ENCODE measurements around the gene GABARAP.

The GABARAP gene

DNA sequence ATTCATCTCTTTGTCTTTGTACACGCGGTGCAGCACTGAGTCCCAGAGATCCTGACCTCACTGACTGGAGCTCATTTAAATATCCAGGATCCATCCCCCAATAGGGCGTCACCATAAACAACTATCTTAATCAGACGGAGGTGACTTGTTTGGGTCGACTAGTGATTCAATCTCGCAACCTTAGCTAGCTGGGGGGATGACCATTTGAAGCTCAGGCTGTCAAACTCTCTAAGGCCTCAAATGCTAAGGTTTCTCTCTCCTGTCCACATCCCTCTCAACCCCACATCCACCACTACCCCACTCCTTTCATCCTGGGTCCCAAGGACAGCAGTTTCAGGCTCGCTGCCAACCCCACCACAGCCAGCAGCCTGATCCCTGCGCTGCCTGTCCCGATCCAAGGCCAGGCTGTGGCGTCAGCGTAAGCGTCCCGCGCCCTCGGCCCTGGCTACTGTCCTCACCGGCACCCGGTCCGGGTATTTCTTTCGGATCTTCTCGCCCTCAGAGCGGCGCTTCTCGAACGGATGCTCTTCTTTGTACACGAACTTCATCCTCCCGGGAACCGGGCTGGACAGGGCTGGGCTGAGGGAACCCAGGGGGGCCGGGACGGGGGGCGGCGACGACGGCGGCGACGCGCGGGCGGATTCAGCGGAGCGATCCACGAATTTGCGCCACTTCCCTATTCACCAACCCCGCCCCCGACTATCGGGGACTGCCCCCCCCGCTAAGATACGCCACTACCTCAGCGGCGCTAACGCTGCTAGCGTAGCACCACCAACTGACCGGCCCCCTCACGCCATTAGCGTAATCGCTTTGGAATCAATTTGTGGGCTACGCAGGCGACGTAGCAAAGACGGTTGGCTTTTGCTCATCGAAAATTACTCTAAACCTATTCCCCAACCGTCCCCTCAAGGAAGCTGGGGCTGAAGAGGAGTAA is at the start of gene GABARAP:
TSS of gene GABARAP (minus strand) at position 667 of the 934 bp plus-strand sequence. CDS start at position 548, 119 bp downstream.
- DNase-seq = peak; percentile 56 to 96 (median 91)

DNA sequence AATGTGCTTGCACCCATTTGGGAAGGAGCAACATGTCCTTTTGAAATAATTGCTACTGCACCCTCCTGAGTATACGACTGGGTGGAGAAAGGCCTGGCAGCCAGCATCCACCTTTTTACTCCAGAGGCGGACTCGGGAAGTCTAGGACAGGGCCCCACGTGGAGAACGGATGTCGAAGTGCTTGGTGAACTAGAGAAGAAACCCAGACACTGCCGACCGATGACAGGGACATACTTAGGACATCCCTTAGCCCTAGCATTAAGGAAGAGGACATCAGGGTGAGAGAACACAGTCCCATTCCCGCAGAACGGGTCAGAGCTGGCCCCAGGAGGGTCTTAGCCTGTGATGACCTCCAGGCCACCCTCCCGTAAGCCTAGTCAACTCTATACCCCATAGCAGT is 48.4 kb upstream of the GABARAP start:
- no peak for DNase-seq

DNA sequence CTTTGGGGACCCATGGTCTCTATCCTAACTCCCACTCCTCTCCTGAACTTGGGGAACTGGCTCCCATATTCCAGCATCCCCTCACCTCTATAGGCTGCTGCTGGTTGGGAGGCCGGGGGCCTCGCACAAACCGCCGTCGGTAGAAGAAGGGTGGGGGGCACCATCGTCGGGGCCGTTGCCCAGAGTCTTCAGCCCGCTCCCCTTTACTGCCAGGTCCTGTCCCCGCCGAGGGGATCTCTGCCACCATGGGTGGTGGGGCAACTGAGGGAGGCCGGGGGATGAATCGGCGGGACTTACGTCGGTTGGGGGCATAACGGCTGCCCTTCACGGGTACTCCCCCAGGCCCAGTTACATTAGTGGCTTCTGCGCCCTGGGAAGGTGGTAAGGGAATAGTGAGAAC is 47.9 kb upstream of the GABARAP start:
- no peak for DNase-seq

DNA sequence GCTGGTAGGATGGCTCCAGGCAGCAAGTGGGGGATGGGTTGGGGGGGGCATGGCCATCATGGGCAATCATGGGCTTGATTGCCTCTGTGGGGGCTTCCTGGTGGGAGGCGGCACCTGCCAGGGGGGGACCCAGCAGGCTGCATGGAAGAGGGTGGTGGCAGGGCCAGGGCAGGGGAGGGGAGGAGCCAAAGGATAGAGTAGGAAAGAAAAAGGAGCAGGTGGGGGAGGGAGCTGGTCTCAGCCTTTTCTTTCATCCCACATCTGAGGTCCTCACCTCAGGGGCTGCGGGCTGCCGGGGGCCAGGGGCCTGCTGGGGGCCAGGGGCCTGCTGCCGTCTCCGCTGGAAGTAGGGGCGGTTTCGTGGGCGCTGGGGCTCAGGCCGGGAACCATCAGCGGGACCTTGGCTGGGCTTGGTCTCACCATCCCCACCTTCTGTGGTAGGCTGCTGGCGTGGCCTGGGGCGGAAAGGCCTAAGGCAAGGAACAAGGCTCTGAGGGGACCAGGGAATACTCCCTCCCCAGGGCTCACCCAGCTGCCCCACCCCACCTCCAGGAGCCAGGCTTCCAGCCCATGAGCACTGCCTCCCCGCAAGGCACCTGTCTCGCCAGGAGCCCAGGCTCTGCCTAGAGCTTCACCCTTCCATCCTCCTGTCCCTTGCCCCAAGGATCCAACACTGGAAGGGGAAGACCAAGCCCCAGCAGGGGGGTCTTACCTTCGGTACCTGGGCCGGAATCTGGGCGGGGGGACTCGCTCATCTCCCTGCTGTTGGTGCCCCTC is 47.2 kb upstream of the GABARAP start:
- no peak for DNase-seq

DNA sequence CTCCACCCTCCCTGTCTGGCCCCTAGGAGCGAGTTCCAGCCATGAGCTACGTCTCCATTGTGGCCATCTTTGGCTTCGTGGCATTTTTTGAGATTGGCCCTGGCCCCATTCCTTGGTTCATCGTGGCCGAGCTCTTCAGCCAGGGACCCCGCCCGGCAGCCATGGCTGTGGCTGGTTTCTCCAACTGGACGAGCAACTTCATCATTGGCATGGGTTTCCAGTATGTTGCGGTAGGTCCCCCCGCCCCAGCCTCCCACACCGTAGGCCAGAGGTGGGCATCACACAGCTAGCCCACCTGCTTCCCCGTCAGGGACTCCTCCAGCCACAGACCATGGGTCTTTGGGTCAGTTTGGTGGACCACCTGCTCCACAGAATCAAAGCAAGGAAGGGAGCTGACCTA is 43.4 kb upstream of the GABARAP start:
- DNase-seq = no peak

DNA sequence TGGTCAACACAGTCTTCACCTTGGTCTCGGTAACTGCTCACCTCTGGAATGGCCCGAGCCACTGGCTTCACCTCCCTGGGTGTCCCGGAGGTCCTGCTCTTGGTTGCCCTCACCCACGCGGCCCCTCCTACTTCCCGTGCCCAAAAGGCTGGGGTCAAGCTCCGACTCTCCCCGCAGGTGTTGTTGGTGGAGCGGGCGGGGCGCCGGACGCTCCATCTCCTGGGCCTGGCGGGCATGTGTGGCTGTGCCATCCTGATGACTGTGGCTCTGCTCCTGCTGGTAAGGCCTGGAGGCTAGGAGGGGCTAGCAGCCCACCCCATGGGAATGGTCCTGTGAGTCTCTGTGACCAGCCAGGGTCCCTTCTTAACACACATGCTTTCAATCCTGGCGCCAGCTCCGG is 42.7 kb upstream of the GABARAP start:
- no peak for DNase-seq

DNA sequence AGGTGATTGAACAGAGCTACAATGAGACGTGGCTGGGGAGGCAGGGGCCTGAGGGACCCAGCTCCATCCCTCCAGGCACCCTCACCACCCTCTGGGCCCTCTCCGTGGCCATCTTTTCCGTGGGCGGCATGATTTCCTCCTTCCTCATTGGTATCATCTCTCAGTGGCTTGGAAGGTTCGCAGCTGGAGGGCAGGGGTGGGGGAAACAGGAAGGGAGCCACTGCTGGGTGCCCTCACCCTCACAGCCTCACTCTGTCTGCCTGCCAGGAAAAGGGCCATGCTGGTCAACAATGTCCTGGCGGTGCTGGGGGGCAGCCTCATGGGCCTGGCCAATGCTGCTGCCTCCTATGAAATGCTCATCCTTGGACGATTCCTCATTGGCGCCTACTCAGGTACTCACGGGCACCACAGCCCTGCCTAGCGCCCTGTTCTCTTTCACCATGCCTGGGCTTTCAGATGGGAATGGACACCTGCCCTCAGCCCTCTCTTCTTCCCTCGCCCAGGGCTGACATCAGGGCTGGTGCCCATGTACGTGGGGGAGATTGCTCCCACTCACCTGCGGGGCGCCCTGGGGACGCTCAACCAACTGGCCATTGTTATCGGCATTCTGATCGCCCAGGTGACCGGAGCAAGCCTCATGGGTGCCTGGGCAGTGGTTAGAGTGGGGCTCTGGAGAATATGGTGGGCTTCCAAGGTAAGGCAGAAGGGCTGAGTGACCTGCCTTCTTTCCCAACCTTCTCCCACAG is 41.4 kb upstream of the GABARAP start:
- DNase-seq = no peak

DNA sequence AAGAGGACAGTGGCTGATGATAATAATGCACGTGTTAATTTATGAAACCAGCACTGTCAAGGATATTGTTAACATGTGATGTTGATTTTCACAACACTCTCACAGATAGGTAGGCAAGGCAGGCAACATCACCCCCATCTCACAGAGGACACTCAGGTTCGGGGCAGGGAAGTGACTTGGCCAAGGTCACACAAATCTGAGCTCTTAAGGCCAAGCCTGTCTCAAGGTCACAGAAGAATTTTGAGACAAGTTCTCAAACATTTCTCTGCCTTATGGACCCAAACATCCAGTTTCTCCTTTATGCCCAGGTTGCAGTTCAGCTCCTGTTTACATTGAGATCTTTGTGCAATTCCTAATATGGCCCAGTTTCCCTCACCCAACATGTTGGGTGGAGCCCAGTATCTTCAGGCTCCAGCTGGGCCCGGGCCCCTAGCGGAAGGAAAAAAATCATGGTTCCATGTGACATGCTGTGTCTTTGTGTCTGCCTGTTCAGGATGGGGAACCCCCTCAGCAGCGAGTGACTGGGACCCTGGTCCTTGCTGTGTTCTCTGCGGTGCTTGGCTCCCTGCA is 40.6 kb upstream of the GABARAP start:
- DNase-seq = no peak

DNA sequence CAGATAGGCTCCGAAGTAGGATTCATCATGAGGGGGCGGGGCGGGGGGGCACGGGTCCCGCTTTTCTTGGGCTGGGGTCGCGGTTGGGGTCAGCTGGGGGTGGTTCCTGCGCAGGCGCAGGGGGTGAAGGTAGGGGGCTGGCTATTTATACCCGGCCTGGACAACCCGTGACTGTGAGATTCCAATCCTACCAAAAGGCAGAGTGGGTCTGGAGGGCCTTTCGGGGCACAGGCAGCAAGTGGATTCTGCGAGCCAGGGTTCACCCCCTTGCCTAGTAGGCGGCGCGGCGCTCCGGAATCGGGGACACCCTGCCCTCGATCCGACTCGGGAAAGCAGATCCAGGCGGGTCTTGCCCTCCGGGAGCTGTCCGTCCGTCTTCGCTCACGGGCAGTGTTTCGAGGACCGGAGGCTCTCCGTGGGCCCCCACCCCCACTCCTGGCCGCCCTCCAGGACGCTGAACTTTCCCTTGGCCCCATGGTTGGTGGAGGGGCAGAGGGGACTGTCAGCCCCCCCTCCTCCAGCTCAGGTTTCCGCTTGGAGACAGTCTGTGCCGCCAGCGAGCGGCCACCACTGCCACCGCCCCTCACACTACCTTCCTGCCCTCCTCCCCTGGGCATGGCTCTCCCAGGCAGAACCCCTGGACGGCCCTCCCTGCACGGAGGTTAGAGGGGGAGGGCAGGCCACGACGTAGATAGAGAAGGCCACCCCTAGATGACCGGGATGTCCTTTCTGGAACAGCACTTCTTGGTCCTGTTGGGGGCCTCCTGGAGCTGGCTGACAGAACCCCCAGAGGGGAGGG is 39.9 kb upstream of the GABARAP start:
- peak in 1 of 58 donors; percentile 36 for DNase-seq

DNA sequence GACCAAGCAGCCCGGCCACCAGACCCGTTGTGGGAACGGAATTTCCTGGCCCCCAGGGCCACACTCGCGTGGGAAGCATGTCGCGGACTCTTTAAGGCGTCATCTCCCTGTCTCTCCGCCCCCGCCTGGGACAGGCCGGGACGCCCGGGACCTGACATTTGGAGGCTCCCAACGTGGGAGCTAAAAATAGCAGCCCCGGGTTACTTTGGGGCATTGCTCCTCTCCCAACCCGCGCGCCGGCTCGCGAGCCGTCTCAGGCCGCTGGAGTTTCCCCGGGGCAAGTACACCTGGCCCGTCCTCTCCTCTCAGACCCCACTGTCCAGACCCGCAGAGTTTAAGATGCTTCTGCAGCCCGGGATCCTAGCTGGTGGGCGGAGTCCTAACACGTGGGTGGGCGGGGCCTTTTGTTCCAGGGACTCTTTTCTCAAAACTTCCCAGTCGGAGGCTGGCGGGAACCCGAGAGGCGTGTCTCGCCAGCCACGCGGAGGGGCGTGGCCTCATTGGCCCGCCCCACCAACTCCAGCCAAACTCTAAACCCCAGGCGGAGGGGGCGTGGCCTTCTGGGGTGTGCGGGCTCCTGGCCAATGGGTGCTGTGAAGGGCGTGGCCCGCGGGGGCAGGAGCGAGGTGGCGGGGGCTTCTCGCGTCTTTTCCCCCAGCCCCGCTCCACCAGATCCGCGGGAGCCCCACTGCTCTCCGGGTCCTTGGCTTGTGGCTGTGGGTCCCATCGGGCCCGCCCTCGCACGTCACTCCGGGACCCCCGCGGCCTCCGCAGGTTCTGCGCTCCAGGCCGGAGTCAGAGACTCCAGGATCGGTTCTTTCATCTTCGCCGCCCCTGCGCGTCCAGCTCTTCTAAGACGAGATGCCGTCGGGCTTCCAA is 39.1 kb upstream of the GABARAP start, which contains the start of gene SLC2A4:
TSS of gene SLC2A4 (plus strand) at position 645 of the 879 bp plus-strand sequence. CDS start at position 862, 217 bp downstream.
- peak in 52 of 58 donors; percentile 1 to 79 (median 62) for DNase-seq

DNA sequence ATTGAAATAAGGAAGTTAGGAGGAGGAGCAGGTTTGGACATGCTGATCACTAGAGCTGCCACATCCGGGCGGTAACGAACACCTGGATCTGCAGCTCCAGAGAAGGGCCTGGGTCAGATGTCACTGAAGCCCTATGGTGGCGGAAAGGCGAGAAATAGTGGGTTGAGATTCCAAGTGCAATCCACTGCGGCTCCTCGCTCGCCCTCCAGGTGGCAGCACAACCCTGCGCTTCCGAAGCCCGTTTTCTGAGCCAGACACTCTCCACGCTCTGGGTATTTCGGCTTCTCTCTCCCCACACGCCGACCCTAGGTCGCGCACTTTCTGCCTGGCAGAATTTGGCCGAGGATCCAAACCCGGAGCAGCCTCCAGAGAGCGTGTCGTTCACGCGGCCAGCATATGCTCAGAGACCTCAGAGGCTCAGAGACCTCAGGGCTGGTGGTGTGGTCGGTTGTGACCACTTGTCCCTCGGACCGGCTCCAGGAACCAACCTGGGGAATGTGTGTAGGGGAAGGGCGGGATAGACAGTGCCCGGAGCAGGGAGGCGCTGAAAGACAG is 38.3 kb upstream of the GABARAP start:
- peak in 54 of 58 donors; percentile 17 to 83 (median 64) for DNase-seq

DNA sequence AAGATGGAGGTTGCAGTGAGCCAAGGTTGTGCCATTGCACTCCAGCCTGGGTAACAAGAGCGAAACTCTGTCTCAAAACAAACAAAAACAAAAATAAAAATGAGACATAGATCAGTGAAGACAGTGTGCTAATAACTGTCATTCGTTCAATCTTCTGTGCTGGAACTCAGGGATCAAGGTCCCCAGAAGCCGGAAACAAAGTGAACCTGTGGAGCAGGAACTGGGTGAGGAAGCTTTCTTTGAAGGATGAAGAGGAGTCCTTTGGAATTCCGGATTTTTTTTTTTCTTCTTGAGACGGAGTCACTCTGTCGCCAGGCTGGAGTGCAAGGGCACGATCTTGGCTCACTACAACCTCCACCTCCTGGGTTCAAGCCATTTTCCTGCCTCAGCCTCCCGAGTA is 37.2 kb upstream of the GABARAP start:
- DNase-seq = no peak

DNA sequence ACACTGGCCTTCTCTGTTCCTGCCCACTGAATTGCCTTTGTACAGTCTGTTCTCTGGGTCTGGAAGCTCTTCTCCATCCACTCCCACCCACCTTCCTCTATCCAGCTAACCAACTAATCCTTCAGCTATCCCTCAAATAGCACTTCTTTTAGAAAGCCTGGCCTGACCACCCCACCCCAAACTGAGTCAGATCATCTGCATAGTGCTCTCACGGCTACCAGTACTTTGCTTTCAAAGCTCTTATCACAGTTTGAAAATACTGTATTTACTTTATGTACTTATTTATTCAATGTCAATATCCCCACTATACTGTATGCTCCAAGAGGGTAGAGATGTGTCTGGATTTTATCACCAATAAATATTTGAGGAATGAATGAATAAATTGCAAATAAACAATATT is 24.5 kb upstream of the GABARAP start:
- no peak for DNase-seq

DNA sequence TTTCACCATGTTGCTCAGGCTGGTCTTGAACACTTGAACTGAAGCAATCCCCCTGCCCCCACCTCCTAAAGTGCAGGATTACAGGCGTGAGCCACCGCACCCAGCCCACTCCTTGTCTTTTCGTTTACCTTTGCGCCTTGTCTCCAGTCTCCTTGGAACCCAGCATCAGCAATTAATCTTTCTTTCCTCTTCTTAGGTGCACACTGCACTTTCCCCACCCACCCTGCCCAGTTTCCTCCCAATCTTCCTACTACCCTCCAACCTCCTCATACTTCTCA is 21.5 kb upstream of the GABARAP start:
- DNase-seq = no peak

DNA sequence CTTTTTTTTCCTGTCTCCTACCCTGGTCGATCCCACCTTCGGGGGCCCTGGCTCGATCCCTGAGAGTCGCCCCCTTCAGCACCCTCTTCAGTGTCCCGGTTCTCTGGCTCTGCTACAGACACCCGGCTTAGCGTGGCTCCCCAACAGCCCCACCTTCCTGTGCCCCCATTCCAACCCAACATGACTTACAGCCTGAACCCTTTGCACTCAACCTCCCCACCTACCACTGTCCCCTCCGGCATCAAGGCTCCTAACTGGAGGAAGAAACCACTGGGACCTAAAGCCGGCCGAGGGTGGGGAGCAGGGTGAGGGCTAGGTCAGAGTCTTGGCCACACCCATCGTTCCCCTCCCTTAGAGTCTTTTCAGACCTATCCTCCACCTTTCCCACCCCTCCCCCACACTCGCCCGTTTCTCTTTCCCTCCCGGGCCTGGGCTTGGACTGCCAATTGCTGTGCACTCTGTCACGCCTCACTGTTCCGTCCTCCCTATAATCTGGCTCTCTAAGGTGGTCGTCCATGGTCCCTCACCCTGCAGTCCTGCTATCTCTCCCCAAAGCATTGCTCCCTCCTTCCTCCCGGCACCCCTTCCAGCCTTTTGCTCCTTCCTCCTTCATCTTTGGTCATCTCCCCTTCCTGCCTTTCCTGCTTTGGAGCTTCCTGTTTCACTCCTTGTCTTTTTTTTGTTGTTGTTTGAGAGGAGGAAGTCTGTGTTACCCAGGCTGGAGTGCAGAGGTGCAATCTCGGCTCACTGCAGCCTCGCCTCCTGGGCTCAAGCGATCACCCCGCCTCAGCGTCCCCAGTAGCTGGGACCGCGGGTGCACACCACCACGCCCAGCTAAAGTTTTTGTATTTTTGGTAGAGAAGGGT is 20.9 kb upstream of the GABARAP start:
- DNase-seq = no peak

DNA sequence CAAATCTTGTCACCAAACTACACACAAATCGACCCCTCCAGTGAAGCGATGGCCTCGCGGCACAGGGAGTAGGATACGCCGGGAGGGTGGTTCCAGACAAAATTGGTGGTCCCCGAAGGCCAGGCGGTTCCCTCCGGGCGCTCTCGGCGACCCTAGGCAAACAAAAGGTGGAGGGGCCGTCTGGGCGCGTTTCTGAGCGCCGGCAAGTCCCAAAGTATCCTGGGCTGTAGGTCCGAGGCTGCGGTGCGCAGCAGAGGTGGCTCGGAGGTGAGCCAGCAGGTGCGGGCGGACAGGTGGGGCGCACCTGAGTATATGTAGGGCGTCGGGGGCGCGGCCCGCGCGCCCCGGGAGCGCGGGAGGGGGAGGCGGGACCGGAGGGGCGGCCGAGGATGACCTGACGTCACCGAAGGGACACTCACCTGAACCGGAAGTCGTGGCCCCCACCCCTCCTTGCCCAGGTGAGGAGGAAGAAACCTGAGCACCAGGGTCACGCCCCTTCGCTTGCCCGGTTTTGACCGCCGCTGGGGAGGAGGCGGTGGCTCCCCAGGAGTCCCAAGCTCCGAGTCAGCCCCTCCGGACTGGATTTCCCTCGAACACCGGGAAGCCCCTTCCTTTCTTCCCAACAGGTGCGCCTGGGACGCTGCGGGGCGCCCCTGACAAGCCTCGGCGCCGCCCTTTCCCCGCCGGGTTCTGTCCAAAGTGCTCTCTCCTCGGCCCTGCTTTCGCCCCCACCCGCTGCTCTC is 20.1 kb upstream of the GABARAP start, which contains the start of gene CLDN7:
TSS of gene CLDN7 (minus strand) at position 287 of the 743 bp plus-strand sequence. CDS start 435 bp downstream, outside the sequence.
- DNase-seq = no peak

All from anterior cingulate cortex (tissue), 58 donors.